Neural crest cell (in vitro differentiated cells): ENCODE measurements around the gene TSR3. TPM values are rescaled to one million over a fixed set of nuclear protein-coding genes. Genes with fewer than 3 reads are reported as not detected.

Experiments
- DNase-seq: peaks from one replicate; pipeline ENCODE4 v3.0.0; 2021; ENCODE audit warnings: low read depth, mixed read lengths, low spot score
- H3K27ac Mint-ChIP-seq: one replicate; pipeline ENCODE4 v1.8.0; 2021; ENCODE audit warnings: mild to moderate bottlenecking, mixed read lengths; ENCODE audit not compliant: unreplicated experiment
- H3K27me3 Mint-ChIP-seq: 2 replicates; pipeline ENCODE4 v1.8.0; 2021; ENCODE audit warnings: low read depth, mild to moderate bottlenecking, mixed read lengths
- H3K36me3 Mint-ChIP-seq: 2 replicates; pipeline ENCODE4 v1.8.0; 2021; ENCODE audit warnings: low read depth, mild to moderate bottlenecking, mixed read lengths
- H3K4me1 Mint-ChIP-seq: 2 replicates; pipeline ENCODE4 v1.8.0; 2021; ENCODE audit warnings: mixed read lengths
- H3K4me3 Mint-ChIP-seq: one replicate; pipeline ENCODE4 v1.8.0; 2021; ENCODE audit warnings: mild to moderate bottlenecking, mixed read lengths
- H3K9me3 Mint-ChIP-seq: 2 replicates; pipeline ENCODE4 v1.8.0; 2021; ENCODE audit warnings: mixed read lengths
- long read RNA-seq: library from polyadenylated mRNA; unstranded; transcript quantifications from one replicate; pipeline ENCODE4 v2.0.0, GENCODE V29; 2020
- total RNA-seq: library from RNA; stranded (reverse); gene quantifications from 2 replicates; pipeline ENCODE4 v1.2.1, GENCODE V29; 2021
- TF ChIP-seq, protein P1 (sequence below): fragments of 200-600 bp; sonication (generic); conservative IDR thresholded peaks from 2 replicates; pipeline ENCODE4 v1.5.0; 2021; ENCODE audit warnings: antibody characterized with exemption, mild to moderate bottlenecking

The TSR3 gene
- total RNA-seq: 65.6 and 66.2 TPM in 2 replicates
- long read RNA-seq, partial matches to known transcripts: 1 of 2 reads
- long read RNA-seq, other reads (novel, unspliced or antisense): 1 of 2 reads

DNA sequence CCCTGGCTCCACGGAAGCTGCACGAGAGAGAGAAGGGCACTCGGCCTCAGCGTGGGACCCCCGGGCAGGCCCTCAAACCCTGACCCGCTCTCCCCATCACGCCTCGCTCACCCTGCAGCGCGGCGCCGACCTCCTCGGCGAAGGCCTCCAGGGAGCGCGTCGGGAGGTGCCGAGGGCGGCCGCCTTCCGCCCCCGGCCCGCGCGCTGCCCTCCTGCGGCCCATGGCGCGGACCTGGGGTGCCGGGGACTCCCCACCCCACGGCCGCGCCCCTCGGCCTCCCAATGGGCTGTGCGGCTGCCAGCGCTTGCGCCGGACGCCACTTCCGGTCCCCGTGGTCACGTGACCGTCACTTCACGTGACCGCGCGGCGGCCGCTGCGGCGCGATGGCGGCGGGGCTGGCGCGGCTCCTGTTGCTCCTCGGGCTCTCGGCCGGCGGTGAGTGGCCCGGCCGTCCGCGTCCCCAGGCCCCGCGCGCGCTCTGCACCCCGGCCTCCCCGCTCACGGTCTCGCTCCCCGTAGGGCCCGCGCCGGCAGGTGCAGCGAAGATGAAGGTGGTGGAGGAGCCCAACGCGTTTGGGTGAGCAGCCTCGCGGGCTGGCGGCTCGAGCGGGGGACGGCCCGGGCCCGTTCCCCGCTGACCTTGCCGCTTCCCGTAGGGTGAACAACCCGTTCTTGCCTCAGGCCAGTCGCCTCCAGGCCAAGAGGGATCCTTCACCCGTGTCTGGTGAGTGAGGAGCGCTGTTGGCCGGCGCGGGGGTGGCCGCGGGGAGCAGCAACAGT lies at the start of gene TSR3, which contains the start of gene GNPTG:
Gene TSR3 (minus strand): TSS at position 297 of the 781 bp plus-strand sequence. CDS start 74 bp downstream, at position 223.
Gene GNPTG (plus strand): TSS at position 350 of the 781 bp plus-strand sequence. CDS start 35 bp downstream, at position 385.
- H3K27me3 Mint-ChIP-seq: peaks cover 6% of the 10 kb centered on the region

DNA sequence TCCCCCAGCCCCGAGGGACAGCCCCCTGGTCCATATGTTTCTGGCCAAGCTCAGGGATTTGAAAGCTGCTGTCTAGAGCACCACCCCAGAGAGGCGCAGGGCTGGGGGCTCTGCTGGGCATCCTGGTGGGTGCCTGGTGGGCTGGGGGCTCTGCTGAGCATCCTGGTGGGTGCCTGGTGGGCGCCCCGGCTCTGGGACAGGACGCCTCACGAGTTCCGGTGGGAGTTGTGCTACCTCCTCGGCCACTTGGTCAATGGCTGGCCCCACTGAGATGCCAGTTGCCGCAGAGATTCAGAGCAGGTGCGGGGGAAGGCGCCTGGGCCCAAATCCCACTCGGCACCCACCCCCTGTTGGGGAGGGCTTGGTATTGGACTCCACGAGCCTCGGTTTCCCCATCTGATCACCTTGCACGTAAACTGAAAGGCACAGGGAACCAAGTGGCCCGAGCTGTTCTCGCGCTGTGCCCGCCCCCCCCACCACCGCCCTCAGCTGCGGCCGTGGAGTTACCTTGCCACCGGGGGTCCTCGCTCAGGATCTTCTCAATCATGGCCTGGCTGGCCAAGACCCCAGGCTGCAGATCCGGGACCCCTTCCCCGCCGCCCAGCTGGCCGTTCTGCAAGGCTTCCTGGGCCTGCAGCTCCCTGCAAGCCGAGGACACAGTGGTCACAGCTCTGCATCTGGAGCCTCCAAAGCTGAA lies 49.5 kb upstream of the TSR3 start:
- Mint-ChIP-seq H3K27me3 (no peaks in the 10 kb centered on the region), H3K4me1 (no peaks in the 10 kb centered on the region), H3K9me3 (no peaks in the 10 kb centered on the region), H3K36me3 (no peaks in the 10 kb centered on the region), H3K4me3 (no peak overlapping the region), H3K27ac (no peak overlapping the region)
- TF ChIP-seq, protein P1, sequence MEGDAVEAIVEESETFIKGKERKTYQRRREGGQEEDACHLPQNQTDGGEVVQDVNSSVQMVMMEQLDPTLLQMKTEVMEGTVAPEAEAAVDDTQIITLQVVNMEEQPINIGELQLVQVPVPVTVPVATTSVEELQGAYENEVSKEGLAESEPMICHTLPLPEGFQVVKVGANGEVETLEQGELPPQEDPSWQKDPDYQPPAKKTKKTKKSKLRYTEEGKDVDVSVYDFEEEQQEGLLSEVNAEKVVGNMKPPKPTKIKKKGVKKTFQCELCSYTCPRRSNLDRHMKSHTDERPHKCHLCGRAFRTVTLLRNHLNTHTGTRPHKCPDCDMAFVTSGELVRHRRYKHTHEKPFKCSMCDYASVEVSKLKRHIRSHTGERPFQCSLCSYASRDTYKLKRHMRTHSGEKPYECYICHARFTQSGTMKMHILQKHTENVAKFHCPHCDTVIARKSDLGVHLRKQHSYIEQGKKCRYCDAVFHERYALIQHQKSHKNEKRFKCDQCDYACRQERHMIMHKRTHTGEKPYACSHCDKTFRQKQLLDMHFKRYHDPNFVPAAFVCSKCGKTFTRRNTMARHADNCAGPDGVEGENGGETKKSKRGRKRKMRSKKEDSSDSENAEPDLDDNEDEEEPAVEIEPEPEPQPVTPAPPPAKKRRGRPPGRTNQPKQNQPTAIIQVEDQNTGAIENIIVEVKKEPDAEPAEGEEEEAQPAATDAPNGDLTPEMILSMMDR: no peak
- no peak for DNase-seq

More for the DNA sequence above, at the start of gene TSR3, which contains the start of gene GNPTG:
- Mint-ChIP-seq H3K27ac (no peak within 1 kb of the TSS), H3K36me3 (peaks cover 4% of the 10 kb centered on the region), H3K4me1 (peaks cover 14% of the 10 kb centered on the region), H3K4me3 (peak within 1 kb of the TSS; percentile 89), H3K9me3 (no peaks in the 10 kb centered on the region)
- peak; percentile 80 for DNase-seq
- TF ChIP-seq, protein P1: no peak

DNA sequence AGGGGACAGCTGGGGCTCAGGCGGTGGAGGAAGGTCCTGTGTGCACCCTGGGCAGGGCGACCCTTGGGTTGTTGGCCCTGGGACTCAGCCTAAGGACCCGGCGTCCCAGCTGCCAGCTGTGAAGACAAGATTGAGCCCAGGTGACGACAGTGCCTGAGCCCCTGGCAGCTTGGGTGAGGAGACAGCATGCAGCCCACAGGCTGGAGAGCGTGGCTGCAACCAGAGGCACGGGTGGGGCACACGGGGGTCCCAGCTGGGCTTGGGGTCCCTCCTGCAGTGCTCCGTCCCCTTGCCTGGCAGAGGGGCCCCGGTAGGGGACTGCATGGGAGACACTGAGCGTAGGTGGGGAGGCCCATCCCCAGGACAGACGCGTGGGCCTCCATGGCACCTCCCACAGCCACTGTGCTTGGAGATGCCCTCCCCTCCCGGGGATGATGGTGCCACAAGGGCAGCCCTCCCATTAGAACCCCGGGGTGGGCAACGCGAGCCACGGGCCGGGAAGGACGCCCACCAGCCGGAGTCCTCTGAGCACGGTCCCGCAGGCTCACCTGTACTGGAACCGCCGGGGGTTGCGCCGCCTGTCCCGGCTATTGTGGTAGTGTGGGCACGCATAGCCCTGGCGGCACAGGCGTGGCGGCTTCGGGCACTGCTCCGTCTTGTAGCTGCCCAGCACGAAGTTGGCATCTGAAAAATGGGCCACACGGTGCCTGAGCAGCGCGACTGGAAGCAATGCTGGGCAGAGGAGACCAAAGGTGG lies 47.3 kb upstream of the TSR3 start:
- Mint-ChIP-seq H3K27ac (no peak overlapping the region), H3K27me3 (no peaks in the 10 kb centered on the region), H3K4me3 (no peak overlapping the region), H3K4me1 (no peaks in the 10 kb centered on the region), H3K9me3 (no peaks in the 10 kb centered on the region), H3K36me3 (no peaks in the 10 kb centered on the region)
- TF ChIP-seq, protein P1: no peak
- DNase-seq: no peak

DNA sequence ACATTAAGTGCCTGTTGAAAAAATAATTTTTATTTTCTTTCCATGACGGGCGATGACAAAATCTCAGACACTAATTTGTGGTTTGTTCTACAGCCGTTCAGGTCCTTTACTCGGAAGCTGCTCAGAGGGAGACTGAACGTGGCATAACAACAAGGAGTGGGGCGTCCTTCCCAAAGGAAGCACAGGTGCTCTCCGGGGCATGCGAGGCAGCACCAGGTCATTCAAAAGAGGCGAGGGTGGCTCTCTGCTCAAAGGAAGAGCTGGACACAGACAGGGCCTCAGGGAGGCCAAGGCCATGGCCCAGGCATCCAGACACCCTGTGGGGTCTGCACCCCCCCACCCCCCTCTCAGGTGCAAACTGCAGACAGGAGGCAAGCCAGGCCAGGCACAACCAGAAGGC lies 46.7 kb upstream of the TSR3 start:
- no peak overlapping the region for H3K4me3 Mint-ChIP-seq
- H3K9me3 Mint-ChIP-seq: no peaks in the 10 kb centered on the region
- no peak for DNase-seq
- TF ChIP-seq, protein P1: no peak
- H3K27ac Mint-ChIP-seq: peak overlapping the region; percentile 50
- no peaks in the 10 kb centered on the region for H3K36me3 Mint-ChIP-seq
- no peaks in the 10 kb centered on the region for H3K27me3 Mint-ChIP-seq
- H3K4me1 Mint-ChIP-seq: no peaks in the 10 kb centered on the region

DNA sequence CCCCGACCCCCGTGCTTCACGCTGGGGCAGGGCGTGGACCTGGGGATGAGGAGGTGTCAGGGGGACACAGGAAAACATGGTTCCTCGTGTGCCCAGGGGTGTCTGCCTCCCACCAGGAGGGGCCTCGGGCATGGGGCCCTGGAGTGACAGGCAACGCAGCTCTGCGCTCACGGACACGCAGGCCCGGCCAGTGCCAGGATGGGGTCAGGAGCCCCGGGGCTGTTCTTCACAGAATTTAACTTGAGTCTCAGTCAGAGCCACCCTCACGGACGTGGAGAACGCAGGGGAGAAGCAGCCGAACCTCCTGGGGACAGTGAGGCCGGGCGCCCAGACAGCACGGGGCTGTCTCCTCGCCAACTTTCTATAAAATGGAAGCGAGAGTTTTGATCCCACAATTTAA lies 46.1 kb upstream of the TSR3 start:
- TF ChIP-seq, protein P1: no peak
- DNase-seq: no peak
- no peak overlapping the region for H3K27ac Mint-ChIP-seq
- H3K4me1 Mint-ChIP-seq: no peaks in the 10 kb centered on the region
- H3K27me3 Mint-ChIP-seq: no peaks in the 10 kb centered on the region
- H3K36me3 Mint-ChIP-seq: no peaks in the 10 kb centered on the region
- no peaks in the 10 kb centered on the region for H3K9me3 Mint-ChIP-seq
- H3K4me3 Mint-ChIP-seq: no peak overlapping the region
